ENCODE results near the gene MPP1.

DNA sequence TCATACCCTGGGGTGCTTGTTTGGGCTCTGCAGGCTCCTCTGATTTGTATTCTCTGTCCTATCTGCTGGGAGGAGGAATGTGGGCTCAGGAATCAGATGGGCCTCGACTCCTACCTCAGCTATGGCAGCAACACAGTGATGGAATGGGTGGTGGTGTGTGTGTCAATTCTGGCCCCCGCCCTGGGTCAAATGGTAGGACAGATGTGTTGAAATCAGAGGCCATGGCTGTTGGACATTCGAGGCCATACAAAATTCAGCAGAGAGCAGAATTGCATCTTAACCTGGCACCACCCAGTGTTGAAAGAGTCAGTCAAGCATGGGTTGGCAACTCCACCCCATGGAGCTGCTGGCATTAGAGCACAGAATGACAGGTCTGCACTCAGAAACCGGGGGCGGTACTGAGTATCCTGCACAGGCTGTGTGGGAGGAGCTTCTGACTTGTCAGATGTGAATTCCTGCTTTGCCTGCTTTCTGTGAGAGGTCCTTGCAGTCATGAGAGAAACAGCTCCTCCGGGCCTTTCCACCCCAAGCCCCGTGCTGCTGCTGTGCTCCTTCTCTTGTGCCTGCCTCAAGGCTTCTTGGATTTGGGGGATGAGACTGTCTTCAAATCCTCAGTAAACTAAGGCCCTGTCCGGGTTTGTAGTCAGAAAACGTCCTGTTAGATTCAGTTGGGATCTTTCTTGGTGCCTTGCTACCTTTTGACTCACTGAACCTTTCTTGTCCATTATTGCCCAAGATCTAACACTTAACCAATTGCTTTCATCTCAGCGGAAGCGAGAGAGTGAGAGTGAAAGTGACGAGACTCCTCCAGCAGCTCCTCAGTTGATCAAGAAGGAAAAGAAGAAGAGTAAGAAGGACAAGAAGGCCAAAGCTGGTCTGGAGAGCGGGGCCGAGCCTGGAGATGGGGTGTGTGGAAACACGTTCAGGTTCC lies 29.6 kb downstream of the MPP1 start:
- peak; percentile 27 for TF ChIP-seq POLR2A (IDR thresholded peaks at IDR 0.05; ENCODE audit: low read length)
- no peak for TF ChIP-seq GATA1 (IDR thresholded peaks at IDR 0.05; ENCODE audit: low read depth, low read length)
